T-helper 1 cell (primary cell): ENCODE results near the gene C19orf33.
A peak's percentile ranks its signal among the peaks of the same experiment; 100 is the strongest.

ENCODE experiments used
- DNase-seq, 5 donors: peaks; one replicate each; pipeline ENCODE4 v3.0.0-alpha.2; 2012 to 2020

The C19orf33 gene

GRCh38 chr19:38280030-38280921 lies 23.8 kb upstream of the C19orf33 start:
- no peak for DNase-seq

- peak in 1 of 5 donors; percentile 18 for DNase-seq
These were observed 22.1 kb upstream of the C19orf33 start for GRCh38 chr19:38281811-38282566.

GRCh38 chr19:38283271-38283670 lies 20.8 kb upstream of the C19orf33 start:
- no peak for DNase-seq

GRCh38 chr19:38284422-38284821 lies 19.6 kb upstream of the C19orf33 start:
- DNase-seq: no peak

GRCh38 chr19:38285567-38285966 lies 18.5 kb upstream of the C19orf33 start:
- no peak for DNase-seq

- DNase-seq: no peak
These were observed 16.4 kb upstream of the C19orf33 start for GRCh38 chr19:38287604-38288003.

GRCh38 chr19:38288123-38288855 lies 15.8 kb upstream of the C19orf33 start:
- no peak for DNase-seq

GRCh38 chr19:38289955-38290354 lies 14.1 kb upstream of the C19orf33 start:
- DNase-seq: no peak

- no peak for DNase-seq
These were observed 13.4 kb upstream of the C19orf33 start for GRCh38 chr19:38290631-38291147.

- no peak for DNase-seq
These were observed 12.2 kb upstream of the C19orf33 start for GRCh38 chr19:38291855-38292254.

- no peak for DNase-seq
These were observed 10.8 kb upstream of the C19orf33 start for GRCh38 chr19:38293281-38293680.

- no peak for DNase-seq
These were observed 10.0 kb upstream of the C19orf33 start for GRCh38 chr19:38294090-38294489.

GRCh38 chr19:38298821-38299680 lies 5.0 kb upstream of the C19orf33 start:
- DNase-seq: no peak

GRCh38 chr19:38304352-38304865 lies 358 bp downstream of the C19orf33 start:
- DNase-seq: no peak

- no peak for DNase-seq
These were observed 897 bp downstream of the C19orf33 start for GRCh38 chr19:38304866-38305429.

GRCh38 chr19:38306236-38306635 lies 2.2 kb downstream of the C19orf33 start:
- no peak for DNase-seq

GRCh38 chr19:38307076-38307475 lies 3.0 kb downstream of the C19orf33 start:
- DNase-seq: no peak

- no peak for DNase-seq
These were observed 3.5 kb downstream of the C19orf33 start for GRCh38 chr19:38307597-38307996.

- DNase-seq: no peak
These were observed 4.1 kb downstream of the C19orf33 start for GRCh38 chr19:38308006-38308766.

GRCh38 chr19:38308926-38309614 lies 5.0 kb downstream of the C19orf33 start:
- no peak for DNase-seq
